ENCODE data around the gene TRIM37.

TRIM37 gene

GRCh38 chr17:59037960-59038359, 68.7 kb downstream of the TRIM37 start:
- DNase-seq (ENCODE audit: low read depth, low spot score): no peak

DNA sequence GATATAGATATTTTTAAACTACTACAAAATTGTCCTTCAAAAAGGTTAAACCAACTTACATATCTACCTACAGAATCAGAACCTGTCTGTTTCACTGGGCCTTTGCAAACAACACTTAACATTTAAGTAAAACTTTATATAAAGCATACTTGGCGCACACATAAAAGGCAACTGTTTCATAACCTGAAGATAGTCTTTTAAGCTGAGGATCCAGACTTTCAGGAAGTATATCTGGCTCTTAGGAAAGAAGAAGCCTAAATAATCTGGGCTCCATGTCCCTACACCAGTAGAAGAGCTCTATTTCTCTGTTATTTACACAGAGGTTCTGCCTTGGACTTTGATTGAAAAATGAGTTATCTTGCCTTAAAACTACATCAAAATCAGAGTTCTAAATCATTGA, 75.9 kb downstream of the TRIM37 start:
- no peak for DNase-seq (ENCODE audit: low read depth, low spot score)

DNA sequence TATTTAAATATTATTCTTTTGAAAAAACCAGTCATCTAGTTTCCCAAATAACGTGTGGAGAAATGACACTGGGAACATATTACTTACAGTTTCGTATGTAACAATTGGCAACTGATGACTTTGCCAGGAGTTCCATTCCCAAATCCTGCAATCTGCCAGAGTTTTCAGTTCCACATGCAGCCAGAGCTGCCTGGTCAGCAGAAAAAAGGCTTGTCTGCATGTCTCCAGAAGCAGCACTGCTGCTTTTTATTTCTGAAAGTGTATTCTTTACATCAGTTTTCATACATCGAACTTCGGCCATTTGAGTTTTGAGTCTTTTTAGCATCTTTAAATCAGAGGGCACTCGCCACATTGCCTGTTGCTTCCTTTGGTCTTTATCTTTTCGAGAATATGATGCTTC, 78.4 kb downstream of the TRIM37 start:
- DNase-seq (ENCODE audit: low read depth, low spot score): no peak

GRCh38 chr17:59027750-59028149, 78.9 kb downstream of the TRIM37 start:
- DNase-seq (ENCODE audit: low read depth, low spot score): no peak

GRCh38 chr17:59026176-59026939, 80.3 kb downstream of the TRIM37 start:
- DNase-seq (ENCODE audit: low read depth, low spot score): no peak

DNA sequence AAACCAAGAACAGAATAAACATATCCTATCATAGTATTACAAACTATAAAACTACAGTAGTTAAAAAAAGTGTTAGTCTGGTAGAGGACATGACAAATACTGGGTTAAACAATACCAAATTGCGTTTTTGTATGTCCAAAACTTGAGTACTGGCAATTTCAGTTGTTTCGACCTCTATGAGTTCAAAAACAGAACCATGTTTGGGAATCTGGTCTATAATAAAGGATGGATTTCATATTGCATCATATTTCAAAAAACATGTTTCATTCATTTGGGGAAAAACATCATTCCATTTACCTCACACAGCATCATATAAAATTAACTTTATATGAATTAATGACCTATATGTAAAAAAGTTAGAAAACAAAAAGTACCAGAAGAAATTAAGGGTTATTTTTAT, 81.8 kb downstream of the TRIM37 start:
- DNase-seq (ENCODE audit: low read depth, low spot score): no peak

- DNase-seq (ENCODE audit: low read depth, low spot score): no peak
Measured at GRCh38 chr17:59018019-59018418, 88.7 kb downstream of the TRIM37 start.

GRCh38 chr17:59011975-59012374, 94.7 kb downstream of the TRIM37 start:
- no peak for DNase-seq (ENCODE audit: low read depth, low spot score)

- DNase-seq (ENCODE audit: low read depth, low spot score): no peak
Measured at GRCh38 chr17:59010026-59010425, 96.7 kb downstream of the TRIM37 start.

DNA sequence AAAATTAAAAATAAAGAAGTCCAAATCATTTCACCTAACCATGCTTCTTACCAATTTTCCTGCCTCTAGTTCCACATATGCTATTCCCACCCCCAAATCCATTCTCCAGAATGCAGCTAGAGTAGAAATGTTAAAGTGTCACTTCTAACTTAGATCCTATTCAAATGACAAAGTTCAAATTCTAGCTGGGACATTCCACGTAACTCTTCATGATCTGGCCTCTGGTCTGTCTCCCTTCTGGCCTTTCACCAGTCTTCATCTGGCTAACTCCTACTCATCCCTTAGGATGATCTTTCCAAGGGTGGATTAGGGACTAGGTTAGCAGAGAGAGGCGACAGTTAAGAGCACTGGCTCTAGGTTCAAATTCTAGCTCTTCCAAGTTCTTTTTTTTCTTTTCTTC, 97.9 kb downstream of the TRIM37 start:
- no peak for DNase-seq (ENCODE audit: low read depth, low spot score)

DNA sequence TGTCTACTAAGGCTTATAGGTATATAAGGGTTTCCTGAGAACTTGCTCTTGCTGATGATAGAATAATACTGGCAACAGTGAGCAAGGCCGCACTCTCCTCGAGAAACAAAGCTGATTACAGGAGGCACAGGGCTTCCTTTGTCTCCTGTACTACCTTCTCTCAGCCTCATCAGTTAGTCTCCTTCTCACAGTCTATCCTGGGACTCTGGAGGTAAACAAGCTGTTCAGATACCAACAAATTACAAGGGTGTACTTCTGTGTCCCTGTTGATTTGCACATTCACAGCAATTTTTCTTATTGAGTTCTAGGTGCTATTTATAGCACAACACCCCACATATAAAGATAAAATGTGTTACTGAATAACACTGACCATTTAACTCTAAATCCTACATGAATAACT, 98.7 kb downstream of the TRIM37 start:
- no peak for DNase-seq (ENCODE audit: low read depth, low spot score)

DNA sequence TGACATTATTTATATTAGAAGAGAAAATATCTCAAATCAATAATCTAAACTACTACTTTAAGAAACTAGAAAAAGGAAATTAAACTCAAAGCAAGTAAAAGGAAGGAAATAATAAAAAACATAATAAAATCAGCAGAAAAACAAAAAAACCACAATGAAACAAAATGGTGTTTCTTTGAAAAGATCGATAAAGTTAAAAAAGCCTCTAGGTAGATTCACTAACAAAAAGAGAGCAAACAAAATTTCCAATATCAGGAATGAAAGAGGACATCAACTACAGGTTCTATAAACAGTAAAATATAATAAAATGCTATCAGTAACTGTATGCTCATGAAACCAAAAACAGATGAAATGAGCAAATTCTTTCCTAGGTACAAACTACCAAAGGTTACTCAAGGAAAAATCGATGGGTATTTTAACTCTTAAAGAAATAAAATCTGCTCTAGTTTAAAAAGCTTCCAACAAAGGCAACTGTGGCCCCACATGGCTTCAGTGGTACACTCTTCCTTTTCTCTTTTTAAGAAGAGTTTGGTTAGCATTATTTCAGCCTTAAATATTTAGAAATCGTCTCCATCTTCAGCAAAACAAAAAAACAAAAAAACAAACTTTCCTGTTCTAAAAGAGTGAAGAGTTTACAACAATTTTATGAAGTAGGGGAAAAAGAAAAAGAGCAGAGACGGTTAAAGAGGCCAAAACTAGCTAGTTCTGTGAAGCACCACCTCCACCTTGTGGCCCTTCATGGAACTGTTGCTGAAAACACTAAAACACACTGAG, 102.2 kb downstream of the TRIM37 start:
- no peak for DNase-seq (ENCODE audit: low read depth, low spot score)

DNA sequence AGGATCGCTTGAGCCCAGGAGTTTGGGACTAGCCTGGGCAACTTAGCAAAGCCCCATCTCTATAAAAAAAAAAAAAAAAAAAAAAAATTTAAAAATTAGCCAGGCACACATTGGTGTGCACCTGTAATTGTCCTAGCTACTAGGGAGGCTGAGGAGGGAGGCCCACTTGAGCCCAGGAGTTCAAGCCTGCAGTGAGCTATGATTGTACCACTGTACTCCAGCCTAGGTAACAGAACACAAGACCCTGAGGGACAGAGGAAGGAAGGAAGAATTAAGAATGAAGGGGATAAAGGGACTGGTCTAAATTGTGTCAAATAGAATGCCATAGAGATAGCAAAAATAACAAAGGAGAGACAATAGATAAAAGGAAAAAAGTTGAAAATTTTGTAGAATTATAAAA, 102.8 kb downstream of the TRIM37 start:
- no peak for DNase-seq (ENCODE audit: low read depth, low spot score)

DNA sequence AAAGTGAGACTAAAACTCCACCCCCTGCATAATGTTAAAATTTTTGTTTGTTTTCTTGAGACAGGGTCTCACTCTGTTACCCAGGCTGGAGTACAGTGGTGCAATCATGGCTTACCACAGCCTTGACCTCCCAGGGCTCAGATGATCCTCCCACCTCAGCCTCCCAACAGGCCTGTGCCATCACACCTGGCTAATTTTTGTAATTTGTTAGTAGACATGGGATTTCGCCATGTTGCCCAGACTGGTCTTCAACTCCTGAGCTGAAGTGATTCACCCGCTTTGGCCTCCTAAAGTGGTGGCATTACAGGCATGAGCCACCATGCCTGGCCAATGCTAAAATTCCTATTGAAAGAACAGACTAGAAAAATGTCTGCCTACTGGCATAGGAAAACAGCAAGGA, 103.8 kb downstream of the TRIM37 start:
- DNase-seq (ENCODE audit: low read depth, low spot score): no peak

- no peak for DNase-seq (ENCODE audit: low read depth, low spot score)
Measured at GRCh38 chr17:59002126-59002525, 104.6 kb downstream of the TRIM37 start.

GRCh38 chr17:59001158-59001814, 105.4 kb downstream of the TRIM37 start:
- DNase-seq (ENCODE audit: low read depth, low spot score): no peak

GRCh38 chr17:59000022-59000421, 106.7 kb downstream of the TRIM37 start:
- DNase-seq (ENCODE audit: low read depth, low spot score): no peak

- no peak for DNase-seq (ENCODE audit: low read depth, low spot score)
Measured at GRCh38 chr17:58999500-58999899, 107.2 kb downstream of the TRIM37 start.

GRCh38 chr17:58998871-58999270, 107.8 kb downstream of the TRIM37 start:
- DNase-seq (ENCODE audit: low read depth, low spot score): no peak

- DNase-seq (ENCODE audit: low read depth, low spot score): no peak
Measured at GRCh38 chr17:58997756-58998553, 108.7 kb downstream of the TRIM37 start.

DNA sequence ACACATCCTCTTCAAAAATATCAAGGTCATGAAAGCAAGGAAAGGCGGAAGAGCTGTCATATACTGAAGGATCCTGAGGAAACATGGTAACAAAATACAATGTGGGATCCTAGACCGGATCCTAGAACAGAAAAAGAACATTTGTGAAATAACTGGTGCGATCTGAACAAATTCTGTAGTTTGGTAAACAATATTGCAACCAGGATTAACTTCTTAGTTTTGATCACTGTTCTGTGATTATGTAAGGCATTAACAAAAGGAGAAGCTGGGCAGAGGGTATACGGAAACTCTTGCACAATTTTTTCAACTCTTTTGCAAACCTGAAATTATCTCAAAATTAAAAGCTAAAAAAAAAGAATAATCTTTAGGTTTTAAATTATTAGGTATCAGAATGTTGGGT, 109.7 kb downstream of the TRIM37 start:
- no peak for DNase-seq (ENCODE audit: low read depth, low spot score)
